ENCODE data around the gene SMYD3. TPM values are rescaled to one million over a fixed set of nuclear protein-coding genes. Genes with fewer than 3 reads are reported as not detected.

Gene SMYD3
- total RNA-seq, 4 donors from 2014 or later, result 7.6 to 26.3 (median 13.4) TPM

GRCh38 chr1:245802941-245803665, 704.0 kb downstream of the SMYD3 start:
- no peak for DNase-seq (ENCODE audit: low spot score)
- TF ChIP-seq, protein P1, sequence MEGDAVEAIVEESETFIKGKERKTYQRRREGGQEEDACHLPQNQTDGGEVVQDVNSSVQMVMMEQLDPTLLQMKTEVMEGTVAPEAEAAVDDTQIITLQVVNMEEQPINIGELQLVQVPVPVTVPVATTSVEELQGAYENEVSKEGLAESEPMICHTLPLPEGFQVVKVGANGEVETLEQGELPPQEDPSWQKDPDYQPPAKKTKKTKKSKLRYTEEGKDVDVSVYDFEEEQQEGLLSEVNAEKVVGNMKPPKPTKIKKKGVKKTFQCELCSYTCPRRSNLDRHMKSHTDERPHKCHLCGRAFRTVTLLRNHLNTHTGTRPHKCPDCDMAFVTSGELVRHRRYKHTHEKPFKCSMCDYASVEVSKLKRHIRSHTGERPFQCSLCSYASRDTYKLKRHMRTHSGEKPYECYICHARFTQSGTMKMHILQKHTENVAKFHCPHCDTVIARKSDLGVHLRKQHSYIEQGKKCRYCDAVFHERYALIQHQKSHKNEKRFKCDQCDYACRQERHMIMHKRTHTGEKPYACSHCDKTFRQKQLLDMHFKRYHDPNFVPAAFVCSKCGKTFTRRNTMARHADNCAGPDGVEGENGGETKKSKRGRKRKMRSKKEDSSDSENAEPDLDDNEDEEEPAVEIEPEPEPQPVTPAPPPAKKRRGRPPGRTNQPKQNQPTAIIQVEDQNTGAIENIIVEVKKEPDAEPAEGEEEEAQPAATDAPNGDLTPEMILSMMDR (IDR thresholded peaks at IDR 0.05), result no peak
- no peak for ATAC-seq (ENCODE audit: low FRiP score)

GRCh38 chr1:245800901-245801605, 706.0 kb downstream of the SMYD3 start:
- ATAC-seq (ENCODE audit: low FRiP score) (no peak), DNase-seq (ENCODE audit: low spot score) (no peak)
- TF ChIP-seq, protein P1 (IDR thresholded peaks at IDR 0.05), result no peak

GRCh38 chr1:245798349-245798711, 708.7 kb downstream of the SMYD3 start:
- ATAC-seq (ENCODE audit: low FRiP score) (no peak), DNase-seq (ENCODE audit: low spot score) (no peak)
- TF ChIP-seq, protein P1 (IDR thresholded peaks at IDR 0.05), result no peak

DNA sequence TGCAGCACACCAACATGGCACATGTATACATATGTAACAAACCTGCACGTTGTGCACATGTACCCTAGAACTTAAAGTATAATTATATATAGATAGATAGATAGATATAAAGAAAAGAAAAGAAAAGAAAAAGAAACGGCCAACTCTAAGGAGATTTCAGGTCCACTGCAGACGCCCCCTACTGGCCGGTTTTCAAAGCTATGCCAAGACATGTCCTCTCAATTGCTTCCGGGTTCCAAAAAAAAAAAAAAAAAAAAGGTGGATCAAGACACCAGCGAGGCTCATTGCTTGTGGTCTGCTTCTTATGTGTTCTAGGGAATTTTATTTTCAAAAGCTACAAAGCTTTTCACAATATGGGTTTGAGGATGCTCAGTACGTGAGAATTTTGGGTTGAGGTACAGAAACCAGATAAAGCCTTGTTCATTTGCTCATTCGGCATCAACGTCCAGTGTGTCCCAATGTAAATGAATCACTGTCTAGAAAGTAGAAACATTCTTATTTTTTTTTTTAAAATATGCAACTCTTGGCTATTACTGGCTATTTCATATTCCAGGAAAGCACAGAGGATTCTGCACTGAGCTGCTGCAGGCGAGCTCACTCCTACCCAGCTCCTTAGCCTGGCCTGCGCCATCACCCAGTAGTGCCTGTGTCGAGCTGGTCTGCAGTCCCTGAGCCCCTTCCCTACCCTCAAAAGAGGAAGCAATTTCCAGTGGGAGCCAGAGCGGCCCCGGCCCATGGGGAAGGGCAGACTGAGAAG, 709.3 kb downstream of the SMYD3 start:
- TF ChIP-seq, protein P1 (IDR thresholded peaks at IDR 0.05), result no peak
- ATAC-seq (ENCODE audit: low FRiP score) (no peak), DNase-seq (ENCODE audit: low spot score) (no peak)

DNA sequence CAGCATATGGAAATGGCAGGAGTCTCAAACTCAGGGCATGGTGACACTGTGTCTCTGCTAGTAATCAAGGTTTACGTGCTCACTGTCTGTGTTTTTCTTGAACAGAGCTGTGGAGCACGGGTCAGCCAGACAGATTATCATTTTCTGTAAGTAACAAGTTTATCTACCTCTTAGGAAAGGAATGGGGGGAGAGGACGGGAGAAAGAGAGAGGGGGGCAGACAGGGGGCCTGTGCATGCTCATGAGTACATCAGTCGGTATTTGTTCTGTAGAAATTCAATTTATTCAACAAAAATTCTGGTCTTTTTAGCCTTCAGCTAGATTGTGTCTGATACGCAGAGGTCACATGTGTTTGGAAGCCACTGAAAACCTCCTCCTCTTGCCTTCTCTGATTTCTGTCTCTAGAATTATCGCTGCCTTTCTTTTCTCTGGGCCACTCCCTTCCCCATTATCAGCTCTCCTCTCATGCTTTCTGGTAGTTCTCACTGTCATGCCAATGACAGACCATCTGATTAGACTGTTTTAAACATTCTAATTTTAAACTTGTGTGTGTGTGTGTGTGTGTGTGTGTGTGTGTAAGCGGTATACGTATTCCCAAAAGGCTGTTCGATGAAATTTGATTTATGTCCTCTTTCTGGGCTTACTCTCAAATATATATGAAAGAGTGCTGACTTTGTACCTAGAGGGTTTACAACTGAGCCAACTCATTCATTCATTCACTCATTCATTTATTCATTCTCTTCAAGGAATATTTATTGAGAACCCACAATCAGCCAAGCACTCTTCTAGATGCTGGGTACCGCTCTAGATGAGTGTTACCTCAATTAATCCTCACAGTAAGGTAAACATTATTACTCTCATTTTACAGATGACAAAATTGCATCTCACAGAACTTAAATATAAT, 715.4 kb downstream of the SMYD3 start:
- ATAC-seq (ENCODE audit: low FRiP score), result no peak
- TF ChIP-seq, protein P1 (IDR thresholded peaks at IDR 0.05), result no peak
- no peak for DNase-seq (ENCODE audit: low spot score)

DNA sequence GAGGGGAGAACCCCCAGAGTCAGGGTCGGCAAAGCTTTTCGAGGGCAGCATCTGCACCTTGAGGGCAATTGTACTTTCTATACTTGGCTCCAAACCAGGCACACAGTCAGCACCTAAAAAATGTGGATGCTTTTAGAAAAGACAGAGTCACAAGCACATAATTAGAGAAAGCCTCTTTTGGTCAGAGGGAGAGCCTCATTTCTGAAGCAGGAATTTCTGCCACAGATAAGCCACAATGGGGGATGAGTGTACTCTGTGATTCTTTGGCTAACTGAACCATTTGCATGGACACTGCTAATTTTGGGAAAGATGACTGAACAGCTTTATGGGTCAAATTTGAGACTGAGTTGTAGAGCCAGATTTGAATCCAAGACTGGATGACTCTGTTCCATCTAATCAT, 716.6 kb downstream of the SMYD3 start:
- ATAC-seq (ENCODE audit: low FRiP score), result no peak
- TF ChIP-seq, protein P1 (IDR thresholded peaks at IDR 0.05), result no peak
- no peak for DNase-seq (ENCODE audit: low spot score)

All from omental fat pad (tissue), 4 donors.